HG03460 (cell line): Measurements from ENCODE around the gene RIMOC1.
"Not testable (repeated sequence)": the region's sequence is repeated elsewhere in the genome, so short reads cannot be mapped to it uniquely, and the experiment has no call there.

ENCODE experiments used
- ATAC-seq: cut with Tn5 transposase; IDR thresholded peaks from one replicate; pipeline ENCODE4 v1.9.1; 2021; ENCODE audit not compliant: unreplicated experiment

The RIMOC1 gene

GRCh38 chr5:41885286-41885685, 18.9 kb upstream of the RIMOC1 start:
- no peak for ATAC-seq

- ATAC-seq, result no peak
Measured at GRCh38 chr5:41891066-41891707, 13.0 kb upstream of the RIMOC1 start.

GRCh38 chr5:41892031-41892430, 12.1 kb upstream of the RIMOC1 start:
- no peak for ATAC-seq

GRCh38 chr5:41893074-41893851, 10.9 kb upstream of the RIMOC1 start:
- ATAC-seq, result no peak

GRCh38 chr5:41896230-41896629, 7.9 kb upstream of the RIMOC1 start:
- no peak for ATAC-seq

GRCh38 chr5:41903382-41903891, 707 bp upstream of the RIMOC1 start:
- no peak for ATAC-seq

- ATAC-seq, result no peak
Measured at GRCh38 chr5:41906151-41906550, 2.0 kb downstream of the RIMOC1 start.

GRCh38 chr5:41908374-41909079, 4.4 kb downstream of the RIMOC1 start:
- ATAC-seq, result no peak

- peak; percentile 43 for ATAC-seq
Measured at GRCh38 chr5:41918105-41918504, 14.0 kb downstream of the RIMOC1 start.

GRCh38 chr5:41921166-41921565, 17.0 kb downstream of the RIMOC1 start:
- no peak for ATAC-seq

GRCh38 chr5:41921874-41922273, 17.7 kb downstream of the RIMOC1 start:
- no peak for ATAC-seq

- no peak for ATAC-seq
Measured at GRCh38 chr5:41924526-41924871, 20.4 kb downstream of the RIMOC1 start.

- ATAC-seq, result peak; percentile 85
Measured at GRCh38 chr5:41924872-41925554, 20.9 kb downstream of the RIMOC1 start, which contains the start of gene FBXO4. Gene FBXO4, plus strand, starts transcription at chr5:41925281. Its CDS starts 29 bp downstream, at chr5:41925310.

- peak; percentile 24 for ATAC-seq
Measured at GRCh38 chr5:41925555-41925951, 21.4 kb downstream of the RIMOC1 start.

- ATAC-seq, result no peak
Measured at GRCh38 chr5:41927604-41928003, 23.5 kb downstream of the RIMOC1 start.

GRCh38 chr5:41929035-41929434, 24.9 kb downstream of the RIMOC1 start:
- ATAC-seq, result no peak

- ATAC-seq, result no peak
Measured at GRCh38 chr5:41932770-41933169, 28.6 kb downstream of the RIMOC1 start.

GRCh38 chr5:41935544-41935943, 31.4 kb downstream of the RIMOC1 start:
- no peak for ATAC-seq

GRCh38 chr5:41940641-41941040, 36.5 kb downstream of the RIMOC1 start:
- ATAC-seq, result no peak

GRCh38 chr5:41945332-41945955, 41.3 kb downstream of the RIMOC1 start:
- ATAC-seq, result not testable (repeated sequence)

GRCh38 chr5:41951224-41951623, 47.1 kb downstream of the RIMOC1 start:
- ATAC-seq, result no peak
